ENCODE results near the gene TUG1.

GRCh38 chr22:30953206-30953605 is 15.9 kb upstream of the TUG1 start:
- TF ChIP-seq ZZZ3 (IDR thresholded peaks at IDR 0.05; ENCODE audit: control insufficient read depth, insufficient read length, low read depth) (no peak), POLR2AphosphoS5 (IDR thresholded peaks at IDR 0.05; ENCODE audit: low read length) (no peak), CHD1 (IDR thresholded peaks at IDR 0.05; ENCODE audit: low read depth, low read length) (no peak), POLR2AphosphoS2 (IDR thresholded peaks at IDR 0.05; ENCODE audit: low read depth, low read length) (no peak), ATF3 (IDR thresholded peaks at IDR 0.05; ENCODE audit: borderline replicate concordance, extremely low read depth, low read depth, low read length) (no peak), GABPA (IDR thresholded peaks at IDR 0.05; ENCODE audit: low read depth) (no peak), USF1 (IDR thresholded peaks at IDR 0.05; ENCODE audit: borderline replicate concordance, extremely low read length, insufficient read depth, low read depth, low read length) (no peak), EZH2 (IDR thresholded peaks at IDR 0.05; ENCODE audit: borderline replicate concordance, control insufficient read depth, low read depth, low read length) (no peak), CTCF (IDR thresholded peaks at IDR 0.05 in 2 of 3, conservative IDR thresholded peaks at IDR 0.05 in 1 of 3; ENCODE audit: control insufficient read depth in 2 of 3, extremely low read depth in 1 of 3, insufficient read depth in 1 of 3, low read depth in 3 of 3, low read length in 3 of 3) (no peak), BHLHE40 (IDR thresholded peaks at IDR 0.05; ENCODE audit: borderline replicate concordance in 1 of 2, low read depth in 2 of 2, low read length in 1 of 2) (no peak), RBBP5 (conservative IDR thresholded peaks at IDR 0.05) (no peak), MXI1 (IDR thresholded peaks at IDR 0.05; ENCODE audit: low read depth, low read length) (no peak), MAX (IDR thresholded peaks at IDR 0.05; ENCODE audit: low read depth, low read length) (no peak)
